HG02623 (cell line): ENCODE measurements around the gene CALN1.
"Not testable (repeated sequence)": the region's sequence is repeated elsewhere in the genome, so short reads cannot be mapped to it uniquely, and the experiment has no call there.

Source experiments
- ATAC-seq: cut with Tn5 transposase; IDR thresholded peaks from one replicate; pipeline ENCODE4 v1.9.1; 2021; ENCODE audit warnings: moderate library complexity; ENCODE audit not compliant: unreplicated experiment

CALN1 gene

GRCh38 chr7:71995111-71995510 is 417.0 kb downstream of the CALN1 start:
- ATAC-seq = no peak

DNA sequence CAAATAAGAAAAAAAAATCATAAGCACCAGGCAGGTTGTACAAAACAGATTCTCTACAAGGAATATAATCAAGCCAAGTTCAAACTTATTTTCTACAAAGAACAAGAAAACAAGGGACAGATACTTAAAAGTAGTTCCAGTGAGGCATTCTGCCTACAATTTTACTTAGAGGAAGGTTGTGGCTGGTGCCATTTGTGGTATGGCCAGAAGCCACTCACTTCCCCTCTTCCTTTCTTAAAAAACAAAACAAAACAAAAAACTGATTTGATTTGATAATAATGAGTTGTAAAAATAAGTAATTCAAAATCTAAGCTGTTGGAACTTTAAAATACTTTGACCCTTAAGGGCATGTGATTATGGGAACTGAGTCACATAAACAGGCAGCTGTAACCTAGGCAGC is 420.6 kb downstream of the CALN1 start:
- ATAC-seq = no peak

DNA sequence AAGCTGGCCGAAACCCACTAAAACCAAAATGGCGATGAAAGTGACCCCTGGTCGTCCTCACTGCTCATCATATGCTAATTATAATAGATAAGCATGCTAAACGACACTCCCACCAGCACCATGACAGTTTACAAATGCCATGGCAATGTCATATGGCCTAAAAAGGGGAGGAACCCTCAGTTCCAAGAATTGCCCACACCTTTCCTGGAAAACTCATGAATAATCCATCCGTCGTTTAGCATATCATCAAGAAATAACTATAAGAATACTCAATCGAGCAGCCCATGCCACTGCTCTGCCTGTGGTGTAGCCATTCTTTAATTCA is 422.0 kb downstream of the CALN1 start:
- no peak for ATAC-seq

- ATAC-seq = no peak
Observed at GRCh38 chr7:71988201-71988600, 423.9 kb downstream of the CALN1 start.

DNA sequence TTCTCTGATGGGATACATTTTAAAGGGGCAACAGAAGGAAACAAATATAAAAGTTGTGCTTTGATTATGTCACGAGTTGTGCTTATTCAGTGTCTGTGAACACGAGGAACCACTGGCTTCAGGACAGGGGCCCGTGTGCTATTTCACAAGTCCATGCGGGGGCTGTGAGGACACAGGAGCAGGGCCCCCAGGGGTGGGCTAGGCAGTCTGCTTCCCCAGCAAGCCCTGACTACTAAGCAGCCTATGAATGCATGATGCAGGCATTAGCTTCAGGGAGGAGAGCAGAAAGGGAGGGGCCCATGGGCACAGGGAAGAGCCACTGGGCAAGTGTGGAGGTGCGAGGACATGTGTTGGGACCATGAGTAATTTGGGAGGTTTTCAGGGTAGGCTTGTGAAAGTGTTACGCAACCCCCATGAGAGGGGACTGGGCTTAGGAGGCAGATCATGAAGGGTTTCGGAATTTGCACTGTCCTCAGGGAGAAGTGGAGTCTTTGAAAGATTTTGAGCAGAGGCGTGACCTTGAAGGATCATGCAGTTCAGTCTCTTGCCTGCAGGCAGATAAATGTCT is 424.9 kb downstream of the CALN1 start:
- ATAC-seq = no peak

GRCh38 chr7:71984348-71984747 is 427.8 kb downstream of the CALN1 start:
- no peak for ATAC-seq

DNA sequence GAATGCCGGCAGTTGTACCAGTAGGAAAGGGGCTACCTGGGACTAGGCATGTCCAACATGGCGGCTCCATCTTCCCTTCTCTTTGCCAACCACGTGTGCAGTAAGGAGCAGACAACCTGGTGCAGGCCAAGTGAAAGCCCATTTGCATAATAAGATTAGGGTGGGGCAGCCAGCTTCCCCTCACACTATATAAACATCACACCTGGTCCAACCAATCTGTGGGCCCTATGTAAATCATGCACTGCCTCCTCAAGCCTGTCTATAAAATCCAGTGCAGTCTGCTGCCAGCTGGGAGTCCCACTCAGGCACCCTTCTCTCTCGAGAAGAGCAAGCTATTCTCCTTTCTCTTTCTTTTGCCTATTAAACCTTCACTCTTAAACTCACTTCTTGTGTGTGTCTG is 429.3 kb downstream of the CALN1 start:
- ATAC-seq = no peak

- no peak for ATAC-seq
Observed at GRCh38 chr7:71976645-71977044, 435.5 kb downstream of the CALN1 start.

- no peak for ATAC-seq
Observed at GRCh38 chr7:71974611-71975010, 437.5 kb downstream of the CALN1 start.

GRCh38 chr7:71972534-71972933 is 439.6 kb downstream of the CALN1 start:
- no peak for ATAC-seq

- ATAC-seq = no peak
Observed at GRCh38 chr7:71970725-71971124, 441.4 kb downstream of the CALN1 start.

DNA sequence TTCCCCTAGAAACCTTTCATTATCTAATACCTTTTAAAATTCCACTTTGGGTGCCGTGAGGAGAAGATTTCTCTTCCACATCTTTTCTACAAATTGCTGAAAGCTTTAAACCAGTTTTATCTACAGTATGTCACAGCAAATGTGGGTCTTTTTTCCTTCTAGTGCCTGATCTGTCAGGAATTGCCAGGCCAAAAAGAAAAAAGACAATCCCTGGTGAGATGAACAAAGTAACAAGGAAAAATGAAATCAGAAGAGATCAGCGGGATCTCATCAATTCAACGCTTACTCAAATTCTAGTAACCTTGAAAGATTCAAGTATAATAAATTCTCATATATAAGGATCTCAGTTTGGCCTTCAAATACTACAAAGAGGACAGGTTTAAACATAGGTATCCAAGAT is 449.5 kb downstream of the CALN1 start:
- no peak for ATAC-seq

GRCh38 chr7:71961283-71961682 is 450.9 kb downstream of the CALN1 start:
- no peak for ATAC-seq

- ATAC-seq = no peak
Observed at GRCh38 chr7:71942115-71942514, 470.0 kb downstream of the CALN1 start.

DNA sequence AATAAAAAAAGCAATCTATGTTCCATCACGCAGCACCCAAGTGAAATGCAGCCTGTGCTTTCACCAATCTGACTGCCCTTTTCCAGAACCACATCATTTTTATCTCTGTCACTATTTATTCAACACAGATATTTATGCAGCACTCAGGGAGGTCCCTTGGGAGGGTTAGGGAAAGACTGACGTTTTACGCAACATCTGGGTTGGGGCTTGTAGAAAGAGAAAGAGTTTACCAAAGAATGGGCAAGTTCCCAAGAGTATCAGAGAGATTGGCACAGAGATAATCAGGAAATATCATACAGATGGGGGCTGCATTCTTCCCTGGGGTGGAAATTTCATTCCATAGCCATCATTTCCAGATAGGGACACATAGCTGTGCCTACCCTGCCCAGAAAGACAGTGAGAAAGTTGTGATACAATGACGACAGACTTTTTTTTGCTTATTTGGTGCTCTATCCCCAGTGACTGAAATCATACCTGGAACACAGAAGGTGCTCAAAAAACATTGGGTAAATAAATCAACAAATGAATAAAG is 474.2 kb downstream of the CALN1 start:
- ATAC-seq = no peak

- ATAC-seq = no peak
Observed at GRCh38 chr7:71935674-71936073, 476.5 kb downstream of the CALN1 start.

- ATAC-seq = no peak
Observed at GRCh38 chr7:71933426-71933825, 478.7 kb downstream of the CALN1 start.

GRCh38 chr7:71925663-71926062 is 486.5 kb downstream of the CALN1 start:
- ATAC-seq = no peak

- ATAC-seq = not testable (repeated sequence)
Observed at GRCh38 chr7:71914204-71914603, 497.9 kb downstream of the CALN1 start.

DNA sequence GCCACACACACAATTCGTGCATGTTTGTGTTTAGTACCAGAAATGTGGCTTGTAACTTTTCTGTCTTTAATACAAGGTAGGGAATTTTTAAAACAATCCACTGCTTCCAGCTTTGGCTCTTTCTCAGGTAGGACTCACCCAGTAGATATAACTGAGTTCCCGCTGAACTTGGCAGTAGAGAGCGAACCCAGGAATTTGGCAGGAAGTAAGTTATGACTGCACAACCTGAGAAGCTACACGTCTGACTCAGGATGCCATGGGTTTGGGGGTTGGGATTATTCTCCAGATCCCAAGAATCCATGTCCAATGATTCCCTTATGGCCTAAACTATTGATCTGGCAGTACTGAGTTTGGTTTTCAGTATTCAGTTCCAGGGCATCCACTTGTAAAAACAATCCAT is 499.7 kb downstream of the CALN1 start:
- no peak for ATAC-seq

DNA sequence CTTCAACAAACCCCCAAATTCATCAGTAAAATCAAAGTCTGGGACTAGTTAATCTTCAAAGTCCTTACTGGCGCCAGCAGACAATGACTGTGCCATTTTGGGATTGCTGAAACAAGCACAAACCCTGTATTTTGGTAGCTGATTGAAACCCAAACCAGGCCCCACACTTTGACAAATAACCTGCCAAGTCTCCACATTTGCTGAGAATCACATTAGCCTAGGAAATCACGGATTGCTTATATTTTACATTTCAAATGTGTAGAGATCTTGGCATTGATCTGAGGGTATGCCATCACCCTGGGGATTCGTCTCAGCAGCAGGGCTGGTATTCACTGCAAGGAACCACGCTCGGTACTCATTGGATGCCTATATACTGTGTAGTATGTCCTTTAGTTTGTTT is 501.1 kb downstream of the CALN1 start:
- no peak for ATAC-seq

GRCh38 chr7:71905821-71906220 is 506.3 kb downstream of the CALN1 start:
- ATAC-seq = no peak

- no peak for ATAC-seq
Observed at GRCh38 chr7:71904484-71904883, 507.7 kb downstream of the CALN1 start.
